Stimulated activated CD4-positive, alpha-beta T cell treated with anti-CD3 and anti-CD28 coated beads, Interleukin-1b, Interleukin-23, amount 100 ng/mL, for 4 hours (primary cell): ENCODE measurements around the gene USP7.
"Not testable (repeated sequence)": the region's sequence is repeated elsewhere in the genome, so short reads cannot be mapped to it uniquely, and the experiment has no call there.

Experiments used
- DNase-seq, 2 donors: peaks; one replicate each; pipeline ENCODE4 v3.0.0-alpha.2; 2020; ENCODE audit warnings: low read depth in 2 of 2

USP7 gene

DNA sequence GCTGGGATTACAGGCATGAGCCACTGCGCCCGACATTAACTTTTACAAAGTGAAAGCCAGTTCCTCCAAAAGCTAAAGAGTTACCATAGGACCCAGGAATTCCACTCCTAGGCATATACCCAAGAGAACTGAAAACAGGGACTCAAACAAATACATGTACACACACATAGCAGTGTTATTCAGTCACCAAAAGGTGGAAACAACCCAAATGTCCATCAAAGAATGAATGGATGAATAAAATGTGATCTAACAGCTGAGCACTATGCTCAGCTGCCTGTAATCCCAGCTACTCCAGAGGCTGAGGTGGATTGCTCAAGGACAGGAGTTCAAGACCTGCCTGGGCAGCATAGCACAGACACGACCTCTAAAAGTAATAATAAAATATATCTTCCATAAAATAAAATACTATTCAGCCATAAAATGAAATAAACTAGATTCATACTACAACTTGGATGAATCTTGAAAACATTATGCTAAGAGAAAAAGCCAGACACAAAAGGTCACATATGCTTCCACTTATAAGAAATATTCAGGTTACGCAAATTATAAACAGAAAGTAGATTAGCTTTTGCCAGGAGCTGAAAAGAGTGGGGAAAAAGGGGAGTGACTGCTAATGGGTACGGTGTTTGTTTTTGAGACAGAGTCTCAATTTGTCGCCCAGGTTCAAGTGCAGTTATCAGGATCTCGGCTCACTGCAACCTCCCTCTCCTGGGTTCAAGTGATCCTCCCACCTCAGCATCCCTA lies 9.3 kb upstream of the USP7 start:
- DNase-seq = no peak

DNA sequence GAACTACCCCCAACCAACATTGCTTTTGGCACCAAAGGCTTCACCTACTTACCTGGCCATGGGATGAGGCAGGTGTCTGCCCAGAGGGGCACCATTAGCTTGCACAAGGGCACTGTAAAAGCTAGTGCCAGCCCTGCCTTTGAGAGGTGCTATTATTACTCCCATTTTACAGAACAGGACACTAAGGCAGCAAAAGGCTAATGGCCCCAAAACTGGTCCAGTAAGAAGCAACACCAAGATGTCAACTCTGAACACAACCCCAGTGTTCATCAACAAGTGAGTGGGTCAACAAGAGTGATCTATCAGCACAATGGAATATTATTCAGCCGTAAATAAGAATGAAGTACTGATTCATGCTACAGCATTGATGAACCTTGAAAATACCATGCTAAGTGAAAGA lies 7.7 kb upstream of the USP7 start:
- DNase-seq = no peak

DNA sequence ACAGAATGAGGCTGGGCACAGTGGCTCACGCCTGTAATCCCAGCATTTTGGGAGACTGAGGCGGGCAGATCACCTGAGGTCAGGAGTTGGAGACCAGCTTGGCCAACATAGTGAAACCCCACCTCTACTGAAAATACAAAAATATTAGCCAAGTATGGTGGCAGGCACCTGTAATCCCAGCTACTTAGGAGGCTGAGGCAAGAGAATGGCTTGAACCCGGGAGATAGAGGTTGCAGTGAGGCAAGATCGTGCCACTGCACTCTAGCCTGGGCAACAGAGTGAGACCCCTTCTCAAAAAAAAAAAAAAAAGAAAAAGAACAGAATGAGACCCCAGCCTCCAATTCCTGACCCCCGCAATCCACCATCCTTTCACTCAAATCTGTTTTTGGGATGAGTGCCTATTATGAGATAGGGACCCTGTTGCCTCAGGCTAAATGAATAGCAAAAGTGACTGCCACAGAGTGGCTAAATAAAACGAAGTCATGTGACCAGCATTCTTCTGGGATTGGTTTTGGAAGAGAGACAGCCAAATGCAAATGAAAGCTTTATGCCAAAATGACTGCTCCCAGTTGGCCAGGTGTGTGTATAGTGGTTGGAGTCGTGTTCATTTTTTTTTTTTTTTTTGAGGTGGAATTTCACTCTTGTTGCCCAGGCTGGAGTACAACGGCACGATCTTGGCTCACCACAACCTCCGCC lies 5.6 kb upstream of the USP7 start:
- not testable (repeated sequence) for DNase-seq

DNA sequence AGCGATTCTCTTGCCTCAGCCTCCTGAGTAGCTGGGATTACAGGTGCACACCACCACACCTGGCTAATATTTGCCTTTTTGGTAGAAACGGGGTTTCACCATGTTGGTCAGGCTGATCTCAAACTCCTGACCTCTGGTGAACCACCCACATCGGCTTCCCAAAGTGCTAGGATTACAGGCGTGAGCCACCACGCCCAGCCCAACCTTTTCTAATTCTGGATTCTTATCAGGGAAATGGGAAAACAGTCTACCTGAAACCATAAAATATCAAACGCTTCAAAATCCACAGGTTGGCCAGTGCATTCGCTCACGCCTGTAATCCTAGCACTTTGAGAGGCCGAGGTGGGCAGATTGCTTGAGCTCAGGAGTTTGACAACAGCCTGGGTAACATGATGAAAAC lies 4.3 kb upstream of the USP7 start:
- not testable (repeated sequence) for DNase-seq

DNA sequence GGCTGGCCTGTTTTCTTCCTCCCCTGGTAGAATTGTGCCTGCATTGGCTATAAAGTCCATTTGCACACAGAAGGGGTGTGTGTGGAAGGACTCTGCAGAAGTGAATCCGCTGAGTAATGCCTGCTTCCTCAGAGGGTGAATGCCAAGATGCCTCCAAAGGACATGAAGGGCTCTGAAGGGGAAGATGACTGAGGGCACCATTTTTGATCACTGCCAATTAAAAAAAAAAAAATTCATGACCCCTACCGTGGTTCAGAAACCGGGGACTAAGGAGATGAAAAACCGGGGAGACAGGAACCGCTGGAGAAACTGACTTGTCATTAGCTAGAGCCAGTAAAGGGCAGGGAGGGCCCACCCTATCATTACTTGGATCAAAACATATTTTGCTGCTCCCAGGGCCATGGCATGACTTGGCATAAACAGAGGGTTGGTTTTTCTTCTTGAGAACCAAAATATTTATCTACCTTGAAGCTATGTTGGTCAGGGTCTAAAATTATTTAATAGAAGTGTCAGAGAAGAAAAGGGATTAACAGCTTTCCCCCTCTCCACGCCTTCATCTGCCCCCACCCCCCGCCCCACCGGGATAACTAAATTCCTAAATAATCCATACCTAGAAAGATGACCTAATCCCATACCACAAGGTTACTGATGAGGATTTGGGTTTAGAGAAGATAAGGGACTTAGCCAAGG lies 3.6 kb upstream of the USP7 start:
- no peak for DNase-seq

DNA sequence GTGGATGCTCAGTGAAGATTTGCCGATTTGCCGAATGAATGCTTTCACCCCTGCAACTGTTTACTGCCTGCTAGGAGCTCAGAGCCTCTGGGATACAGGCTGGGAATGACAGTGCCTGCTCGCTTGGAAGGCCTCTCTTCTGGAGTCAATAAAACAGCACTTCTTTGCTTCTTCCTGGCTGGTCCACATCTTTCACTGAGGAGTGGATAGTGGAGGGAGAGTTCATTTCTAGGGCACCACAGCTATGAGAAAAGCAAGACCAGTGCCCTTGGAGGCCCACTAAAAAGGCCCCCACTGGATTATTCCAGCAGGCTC lies 3.1 kb upstream of the USP7 start:
- DNase-seq = no peak

DNA sequence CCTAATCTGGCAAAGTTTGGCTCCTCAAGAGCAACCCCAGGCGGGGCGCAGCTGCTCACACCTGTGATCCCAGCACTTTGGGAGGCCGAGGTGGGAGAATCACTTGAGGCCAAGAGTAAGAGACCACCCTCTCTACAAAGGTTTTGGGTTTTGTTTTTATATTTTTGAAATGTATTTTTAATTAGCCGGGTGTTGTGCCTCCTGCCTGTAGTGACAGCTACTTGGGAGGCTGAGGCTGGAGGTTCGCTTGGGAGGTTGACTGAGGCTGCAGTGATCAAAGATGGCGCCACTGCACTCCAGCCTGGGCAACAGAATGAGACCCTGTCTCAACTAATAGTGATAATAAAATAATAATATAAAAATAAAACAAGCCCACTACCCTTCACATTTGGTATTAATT lies 756 bp upstream of the USP7 start:
- no peak for DNase-seq

DNA sequence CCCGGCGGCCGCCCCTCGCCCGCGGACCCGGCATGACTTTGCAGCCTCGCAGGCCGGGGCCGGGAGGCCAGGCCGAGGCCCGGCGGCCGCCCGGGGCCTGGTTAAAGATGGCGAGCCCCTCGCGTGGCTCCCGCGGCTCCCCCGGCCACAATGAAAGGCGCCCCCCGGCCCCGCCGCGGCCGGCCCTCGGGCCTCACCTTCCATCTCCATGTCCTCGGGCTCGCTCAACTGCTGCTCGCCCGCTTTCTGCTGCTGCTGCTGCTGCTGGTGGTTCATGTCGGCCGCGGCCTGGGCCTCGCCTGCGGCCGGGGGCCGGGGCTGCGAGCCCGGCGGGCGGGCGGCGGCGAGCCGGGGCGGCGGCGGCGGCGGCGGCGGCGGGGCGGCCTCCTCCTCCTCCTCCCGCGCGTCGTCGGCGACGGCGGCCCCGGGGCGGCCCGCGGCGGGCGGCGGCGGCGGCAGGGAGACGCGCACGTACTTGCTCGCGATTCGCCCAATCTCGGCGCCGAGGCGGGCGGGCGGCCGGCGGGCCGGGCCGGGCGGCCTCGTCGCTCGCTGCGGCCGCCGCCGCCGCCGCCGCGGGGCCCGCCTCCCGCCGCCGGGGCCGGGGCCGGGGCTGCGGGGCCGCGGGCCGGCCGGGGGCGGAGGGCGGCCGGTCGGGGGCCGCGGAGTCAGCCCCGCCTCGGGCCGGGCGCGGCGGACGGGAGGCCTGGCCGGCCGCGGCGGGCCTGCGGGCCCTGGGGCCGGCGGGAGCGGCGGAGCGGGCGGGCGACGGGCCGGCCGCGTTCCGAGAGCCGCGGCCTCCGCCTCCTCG lies 491 bp downstream of the USP7 start:
- no peak for DNase-seq

DNA sequence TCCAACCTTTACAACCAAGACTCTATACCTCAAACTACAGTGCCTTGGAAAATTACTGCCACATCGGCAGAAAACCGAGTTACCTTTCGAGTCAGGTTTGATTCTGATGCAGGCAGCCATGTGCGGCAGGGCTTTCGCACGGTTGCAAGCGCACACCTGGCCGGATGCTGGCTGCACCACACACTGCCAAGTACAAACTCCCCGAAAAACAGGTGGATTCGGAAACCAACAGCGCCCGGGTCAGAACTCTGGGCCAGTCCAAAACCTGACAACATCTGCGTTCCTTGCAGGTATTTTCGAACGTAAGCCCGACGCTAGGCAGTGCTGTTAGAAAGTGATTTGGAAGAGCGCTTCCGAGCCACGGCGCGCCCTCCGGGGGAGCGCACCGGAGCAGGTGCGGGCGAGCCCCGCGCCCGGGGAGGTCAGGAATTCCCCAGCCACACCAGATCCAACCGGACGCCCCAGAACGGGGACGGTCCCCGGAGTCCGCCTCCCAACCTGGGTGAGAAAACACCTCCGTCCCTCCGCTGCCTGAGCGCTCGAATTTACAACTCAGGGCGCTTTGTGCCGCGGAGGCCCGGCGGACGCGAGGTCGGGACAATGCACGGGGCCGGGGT lies 1.2 kb downstream of the USP7 start:
- DNase-seq = peak; percentile 26 to 45

DNA sequence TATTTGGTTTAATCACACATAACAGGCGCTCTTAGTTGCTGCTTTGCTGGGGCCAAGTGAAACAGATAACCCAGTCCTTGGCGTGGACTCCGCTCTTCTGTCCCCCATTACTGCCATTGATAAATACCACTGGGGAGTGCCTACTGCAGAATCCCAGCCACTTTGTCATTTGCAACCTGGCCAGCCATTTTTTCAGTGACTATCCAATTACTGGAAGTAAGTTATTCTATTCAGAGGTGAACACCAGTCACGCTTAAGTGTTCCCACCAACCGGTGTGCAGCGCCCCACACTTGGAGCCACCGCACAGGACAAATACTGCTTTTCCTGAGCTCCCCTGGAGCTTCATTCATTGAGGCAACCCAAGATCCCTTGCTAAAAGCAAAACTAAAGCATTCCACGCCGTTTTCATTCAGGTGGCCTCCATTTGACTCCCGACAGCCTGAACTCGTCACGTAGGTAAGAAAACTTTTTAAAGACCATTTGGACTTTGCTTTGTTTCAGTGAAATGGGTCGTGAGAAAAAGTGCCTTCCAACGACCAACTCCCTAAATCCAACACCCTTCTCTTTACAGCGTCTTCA lies 1.8 kb downstream of the USP7 start:
- DNase-seq = no peak

DNA sequence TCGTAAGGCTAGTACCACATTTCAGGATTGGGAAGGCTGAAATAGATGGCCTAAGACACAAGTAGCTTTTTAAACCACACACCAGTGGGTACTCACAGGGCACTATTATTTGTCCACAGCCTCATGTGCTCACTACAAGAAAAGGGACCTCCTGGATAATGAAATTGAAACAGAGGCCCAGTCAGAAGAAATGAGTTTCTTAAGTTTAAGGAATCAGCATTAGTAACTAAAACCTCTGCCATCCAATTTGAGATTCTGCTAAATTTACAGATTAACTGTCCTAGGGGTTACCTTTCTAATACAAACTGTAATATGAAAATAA lies 3.0 kb downstream of the USP7 start:
- no peak for DNase-seq

DNA sequence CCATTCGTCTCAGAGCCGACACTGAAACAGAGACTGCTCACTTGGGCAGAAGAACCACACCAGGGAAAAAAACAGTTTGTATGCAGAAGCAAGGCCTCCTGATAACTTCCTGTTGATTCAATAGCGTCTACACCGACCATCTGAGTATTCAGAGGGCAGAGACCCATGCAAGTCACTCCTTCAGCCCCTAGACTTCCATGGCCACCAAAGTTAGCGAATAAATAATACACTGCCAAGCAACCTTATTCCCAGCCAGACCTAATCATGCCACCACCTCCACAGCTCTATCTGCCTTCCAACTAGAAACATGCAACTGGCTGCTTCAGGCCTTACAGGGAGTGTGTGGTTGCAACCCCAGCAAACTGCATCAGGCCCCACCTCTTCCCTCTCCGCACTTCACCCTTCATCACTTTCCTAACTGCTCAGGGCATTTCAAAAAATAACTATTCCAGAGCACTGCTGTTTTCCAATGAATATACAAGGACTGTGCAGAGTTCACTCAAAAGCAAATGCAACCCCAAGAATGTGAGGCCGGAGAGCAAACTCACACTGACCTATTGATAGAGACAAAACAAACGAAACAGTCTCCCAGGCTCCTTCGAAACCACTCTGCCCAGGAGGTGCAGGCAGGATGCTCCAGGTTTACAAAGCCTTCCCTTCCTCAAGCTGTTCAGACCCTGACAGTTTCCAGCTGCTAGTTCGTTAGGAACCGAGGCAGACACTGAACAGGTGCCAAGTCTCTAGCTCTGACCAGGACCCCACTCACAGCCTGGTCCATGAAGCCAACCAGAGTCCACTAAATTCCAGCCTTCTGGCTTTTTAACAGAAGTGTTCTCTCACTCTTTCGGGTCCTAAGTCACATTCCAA lies 3.6 kb downstream of the USP7 start:
- DNase-seq = no peak

DNA sequence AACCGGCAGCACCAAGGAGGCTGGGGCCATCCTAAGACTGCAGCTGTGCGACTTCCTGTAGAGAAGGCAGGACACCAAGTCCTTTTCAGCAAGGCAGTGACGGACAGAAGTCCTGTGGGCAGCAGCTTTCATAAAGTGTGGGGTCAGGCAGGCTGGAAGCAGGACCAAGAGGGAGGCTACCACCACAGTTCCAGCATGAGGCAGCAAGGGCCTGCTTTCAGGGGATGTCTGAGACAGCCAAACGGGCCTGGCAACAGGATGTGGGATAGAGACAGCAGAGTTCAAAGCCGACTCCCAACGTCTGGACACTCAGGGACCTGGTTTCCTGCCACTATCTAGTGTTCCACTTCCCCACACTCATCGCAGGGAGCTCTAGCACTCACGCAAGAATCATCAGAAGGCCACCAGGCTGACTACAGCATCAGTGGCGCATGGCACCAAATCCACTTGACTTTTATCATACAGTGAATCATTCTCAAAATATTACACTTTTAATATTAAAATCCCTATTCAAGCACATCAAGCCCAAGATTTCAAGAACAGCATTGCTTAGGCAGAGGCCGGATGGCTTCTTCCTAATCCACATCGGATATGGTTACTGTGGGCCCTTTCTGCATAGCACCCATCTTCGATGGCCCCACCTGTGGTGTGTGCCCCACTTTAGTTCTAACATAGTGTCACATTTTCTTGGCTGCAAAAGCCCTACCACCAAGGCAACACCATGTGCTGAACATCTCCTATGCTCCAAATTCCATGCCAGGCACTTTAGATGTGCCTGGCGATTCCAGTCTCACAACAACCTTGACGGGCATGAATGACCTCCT lies 5.2 kb downstream of the USP7 start:
- no peak for DNase-seq

DNA sequence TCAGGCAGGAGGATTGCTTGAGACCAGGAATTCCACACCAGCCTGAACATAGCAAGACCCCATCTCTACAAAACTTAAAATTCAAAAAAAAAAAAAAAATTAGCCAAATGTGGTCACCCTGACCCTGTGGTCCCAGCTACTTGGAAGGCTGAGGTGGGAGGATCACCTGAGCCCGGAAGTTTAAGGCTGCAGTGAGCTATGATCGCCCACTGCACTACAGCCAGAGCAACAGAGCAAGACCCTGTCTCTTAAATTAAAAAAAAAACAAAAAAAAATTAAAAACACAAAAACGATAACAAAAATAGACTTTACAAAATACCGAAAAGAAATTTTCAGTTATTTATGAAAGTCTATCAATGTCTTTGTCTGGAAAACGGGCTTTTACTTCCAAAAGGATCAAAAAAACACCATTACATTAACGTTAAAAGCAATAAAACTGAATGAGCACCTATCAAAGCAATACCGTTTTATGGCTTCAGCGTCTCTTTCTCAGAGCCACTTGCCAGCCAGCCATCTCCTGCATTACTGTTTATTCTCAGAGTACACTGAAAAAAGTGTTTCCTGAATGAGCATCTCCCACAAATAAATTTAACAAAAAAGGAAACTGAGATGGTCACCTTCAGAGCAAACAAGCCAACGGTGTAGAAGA lies 6.1 kb downstream of the USP7 start:
- DNase-seq = no peak

DNA sequence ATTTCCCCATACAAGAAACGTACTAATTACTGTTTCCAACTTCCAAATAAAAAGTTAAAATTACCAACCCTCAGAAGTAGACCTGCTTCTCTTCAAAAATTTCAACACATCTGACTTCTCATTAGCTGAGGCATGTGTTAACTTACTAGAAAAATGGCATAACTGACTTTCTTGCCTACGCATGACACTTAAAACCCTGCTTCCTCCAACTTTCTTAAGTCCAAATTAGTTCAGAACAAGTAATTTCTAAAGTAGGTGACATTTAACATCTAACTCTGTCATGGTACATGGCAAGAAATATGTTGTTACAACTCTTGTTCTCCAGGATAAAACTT lies 6.7 kb downstream of the USP7 start:
- no peak for DNase-seq

DNA sequence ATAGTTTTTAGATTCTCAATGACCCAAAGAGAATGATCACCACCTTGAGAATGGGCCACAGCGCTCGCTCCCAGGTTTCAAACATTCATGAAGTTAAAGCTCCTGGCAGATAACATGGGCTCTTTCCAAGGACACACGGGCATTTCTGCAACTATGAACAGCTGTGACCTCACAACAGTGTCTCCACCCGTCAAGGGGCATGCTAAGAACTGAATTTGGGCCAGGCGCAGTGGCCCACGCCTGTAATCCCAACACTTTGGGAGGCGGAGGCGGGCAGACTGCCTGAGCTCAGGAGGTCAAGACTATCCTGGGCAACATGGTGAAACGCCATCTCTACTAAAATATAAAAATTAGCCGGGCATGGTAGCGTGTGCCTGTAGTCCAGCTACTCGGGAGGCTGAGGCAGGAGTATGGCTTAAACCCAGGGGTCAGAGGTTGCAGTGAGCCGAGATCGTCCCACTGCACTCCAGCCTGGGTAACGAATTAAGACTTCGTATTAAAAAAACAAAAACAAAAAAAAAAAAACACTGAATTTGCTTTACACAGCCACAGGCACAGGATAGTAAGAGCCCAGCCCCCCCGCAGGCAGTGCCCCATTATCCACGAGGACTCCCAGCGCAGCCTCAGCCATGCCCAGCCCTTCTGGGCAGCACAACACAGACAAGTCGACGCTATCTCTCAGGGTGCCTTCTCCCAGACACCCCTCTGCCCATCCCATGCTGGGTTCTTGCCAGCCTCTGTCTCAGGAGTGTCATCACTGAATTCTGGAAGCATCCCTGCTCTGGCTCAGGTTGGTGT lies 7.2 kb downstream of the USP7 start:
- no peak for DNase-seq

DNA sequence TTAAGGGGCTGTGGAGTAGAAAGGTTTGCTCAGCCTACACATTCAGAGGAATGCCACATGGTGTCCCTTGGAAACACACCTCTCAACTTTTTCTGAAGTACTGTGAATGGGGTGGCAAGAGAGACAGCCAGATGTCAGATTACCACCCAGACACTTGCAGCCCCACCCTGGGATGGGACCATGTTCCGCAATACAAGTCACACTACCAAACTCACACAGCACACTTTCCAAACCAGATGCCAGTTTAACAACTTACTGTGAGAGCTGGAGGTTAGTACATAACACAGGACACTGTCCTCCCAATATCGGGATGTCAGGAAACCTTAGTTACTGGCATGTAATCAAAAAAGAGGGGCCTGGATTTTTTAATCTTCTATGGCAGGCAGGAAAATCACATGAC lies 7.9 kb downstream of the USP7 start:
- no peak for DNase-seq

DNA sequence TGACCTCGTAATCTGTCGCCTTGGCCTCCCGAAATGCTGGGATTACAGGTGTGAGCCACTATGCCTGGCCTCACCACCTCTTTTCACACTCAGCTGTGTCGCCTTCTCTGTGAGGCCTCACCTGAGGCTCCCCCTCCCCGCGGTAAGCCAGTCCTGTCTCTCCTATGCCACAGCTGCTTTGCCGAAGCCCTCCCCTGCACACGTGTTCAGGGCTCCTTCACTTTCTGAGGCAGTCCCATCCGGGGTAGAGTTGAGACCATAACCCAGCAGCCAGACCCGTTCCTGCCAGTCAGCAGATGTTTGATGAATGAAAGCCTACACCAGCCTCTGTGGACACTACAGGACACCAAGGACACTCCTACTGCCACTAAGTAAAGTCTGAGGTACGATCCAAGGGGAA lies 10.6 kb downstream of the USP7 start:
- DNase-seq = no peak

DNA sequence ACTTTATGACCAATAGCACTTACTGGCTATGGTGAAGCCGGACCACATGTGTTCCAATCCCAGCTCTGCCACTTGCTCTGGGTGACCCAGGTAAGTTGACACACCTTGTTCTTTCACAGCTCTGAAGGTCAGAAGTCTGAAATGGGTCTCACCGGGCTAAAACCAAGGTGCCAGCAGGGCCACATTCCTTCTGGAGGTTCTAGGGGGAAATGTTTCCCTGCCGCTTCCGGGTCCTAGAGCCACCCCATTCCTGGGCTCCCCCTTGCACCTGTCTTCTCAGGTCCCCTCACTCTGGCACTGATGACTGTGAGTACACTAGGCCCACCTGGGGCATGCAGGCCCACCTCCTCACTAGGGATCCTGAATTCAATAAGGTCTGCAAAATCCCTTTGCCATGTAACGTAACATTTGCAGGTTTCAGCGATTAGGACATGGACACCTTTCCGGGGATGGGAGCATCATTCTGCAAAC lies 11.4 kb downstream of the USP7 start:
- DNase-seq = no peak
